SU-DHL-6 (cell line): Measurements from ENCODE around the gene NUMB.

Experiments
- H2AFZ ChIP-seq: fragments of 200-600 bp; sonication (generic); 2 replicates; pipeline ENCODE4 v1.6.1; 2014; ENCODE audit warnings: low read depth, mild to moderate bottlenecking, moderate library complexity, mixed read lengths, antibody characterized with exemption, low read length; ENCODE audit not compliant: severe bottlenecking
- H3F3A ChIP-seq: fragments of 200-600 bp; shearing (Covaris generic); 2 replicates; pipeline ENCODE4 v1.6.0; 2016; ENCODE audit warnings: antibody characterized with exemption, mild to moderate bottlenecking; ENCODE audit not compliant: insufficient read depth
- H3K27ac ChIP-seq: fragments of 200-600 bp; sonication (generic); 2 replicates; pipeline ENCODE4 v1.5.1; 2016; ENCODE audit warnings: low read depth, mild to moderate bottlenecking, low read length, moderate library complexity, mixed read lengths
- H3K27me3 ChIP-seq: fragments of 200-600 bp; sonication (generic), shearing (Covaris generic); 2 replicates; pipeline ENCODE4 v1.6.0; 2014; ENCODE audit warnings: mild to moderate bottlenecking, low read length
- H3K36me3 ChIP-seq: fragments of 200-600 bp; sonication (generic); 2 replicates; pipeline ENCODE4 v1.6.1; 2014; ENCODE audit warnings: mild to moderate bottlenecking, low read length, mixed read lengths
- H3K4me2 ChIP-seq: fragments of 300-600, 200-600 bp; shearing (Covaris generic), sonication (generic); 2 replicates; pipeline ENCODE4 v1.6.0; 2014; ENCODE audit warnings: low read length, low read depth, mild to moderate bottlenecking; ENCODE audit not compliant: poor library complexity, severe bottlenecking
- H3K4me3 ChIP-seq: fragments of 200-600 bp; sonication (generic); 2 replicates; pipeline ENCODE4 v1.5.1; 2014; ENCODE audit warnings: antibody characterized with exemption, low read length, mild to moderate bottlenecking, mixed read lengths; ENCODE audit not compliant: insufficient read depth, poor library complexity, severe bottlenecking
- H3K79me2 ChIP-seq: fragments of 200-600 bp; sonication (generic); 2 replicates; pipeline ENCODE4 v1.6.1; 2014; ENCODE audit warnings: mild to moderate bottlenecking, low read length, moderate library complexity; ENCODE audit not compliant: insufficient read depth
- H3K9ac ChIP-seq: fragments of 200-600 bp; sonication (generic); 2 replicates; pipeline ENCODE4 v1.7.0; 2014; ENCODE audit warnings: mild to moderate bottlenecking, low read length
- H3K9me2 ChIP-seq: fragments of 200-600 bp; sonication (generic); replicated peaks from 2 replicates; pipeline ENCODE4 v1.6.1; 2014; ENCODE audit warnings: low read length; ENCODE audit not compliant: insufficient read depth
- H3K9me3 ChIP-seq: fragments of 200-600 bp; sonication (generic); 2 replicates; pipeline ENCODE4 v1.6.1; 2014; ENCODE audit warnings: low read length, mixed read lengths; ENCODE audit not compliant: insufficient read depth
- H4K20me1 ChIP-seq: fragments of 200-600 bp; sonication (generic); 2 replicates; pipeline ENCODE4 v1.6.1; 2014; ENCODE audit warnings: low read depth, mild to moderate bottlenecking, antibody characterized with exemption, low read length, moderate library complexity, mixed read lengths
- EZH2phosphoT487 ChIP-seq: fragments of 200-600 bp; sonication (generic), shearing (Covaris generic); conservative IDR thresholded peaks from 2 replicates; pipeline ENCODE4 v1.6.1; 2018; ENCODE audit warnings: mild to moderate bottlenecking, antibody characterized with exemption, low read length, moderate library complexity, mixed read lengths
- TF ChIP-seq, protein P1 (sequence below): fragments of 200-600 bp; sonication (generic); IDR thresholded peaks from one replicate; pipeline ENCODE4 v1.5.1; 2017; ENCODE audit warnings: antibody characterized with exemption, mild to moderate bottlenecking, low read length, moderate library complexity; ENCODE audit not compliant: insufficient read depth, poor library complexity, severe bottlenecking

Gene NUMB

DNA sequence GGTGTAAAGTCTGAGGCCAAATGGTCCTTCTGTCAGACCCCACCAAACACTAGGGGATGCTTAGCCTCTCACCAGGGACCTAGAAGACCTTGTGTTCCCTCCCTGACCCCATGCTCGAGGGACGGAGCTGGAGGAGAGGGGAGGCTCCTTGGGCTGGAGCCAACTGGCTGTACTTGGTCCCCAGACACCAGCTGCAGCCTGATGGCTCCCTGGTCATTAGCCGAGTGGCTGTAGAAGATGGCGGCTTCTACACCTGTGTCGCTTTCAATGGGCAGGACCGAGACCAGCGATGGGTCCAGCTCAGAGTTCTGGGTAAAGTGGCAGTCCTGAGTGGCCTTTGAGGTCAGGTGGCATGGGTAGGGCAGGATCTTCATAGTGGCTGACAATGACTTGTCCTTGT is 192.0 kb downstream of the NUMB start:
- Histone ChIP-seq H3K27ac (no peak overlapping the region), H3K9me3 (no peaks in the 10 kb centered on the region), H3K79me2 (no peaks in the 10 kb centered on the region), H3F3A (no peaks in the 10 kb centered on the region), H3K9me2 (no peaks in the 10 kb centered on the region), H3K36me3 (no peaks in the 10 kb centered on the region), H3K4me3 (no peak overlapping the region), H3K27me3 (no peaks in the 10 kb centered on the region), H3K9ac (no peak overlapping the region), H2AFZ (no peak overlapping the region), H3K4me2 (no peak overlapping the region), H4K20me1 (no peaks in the 10 kb centered on the region)
- no peak for TF ChIP-seq EZH2phosphoT487
- TF ChIP-seq, protein P1, sequence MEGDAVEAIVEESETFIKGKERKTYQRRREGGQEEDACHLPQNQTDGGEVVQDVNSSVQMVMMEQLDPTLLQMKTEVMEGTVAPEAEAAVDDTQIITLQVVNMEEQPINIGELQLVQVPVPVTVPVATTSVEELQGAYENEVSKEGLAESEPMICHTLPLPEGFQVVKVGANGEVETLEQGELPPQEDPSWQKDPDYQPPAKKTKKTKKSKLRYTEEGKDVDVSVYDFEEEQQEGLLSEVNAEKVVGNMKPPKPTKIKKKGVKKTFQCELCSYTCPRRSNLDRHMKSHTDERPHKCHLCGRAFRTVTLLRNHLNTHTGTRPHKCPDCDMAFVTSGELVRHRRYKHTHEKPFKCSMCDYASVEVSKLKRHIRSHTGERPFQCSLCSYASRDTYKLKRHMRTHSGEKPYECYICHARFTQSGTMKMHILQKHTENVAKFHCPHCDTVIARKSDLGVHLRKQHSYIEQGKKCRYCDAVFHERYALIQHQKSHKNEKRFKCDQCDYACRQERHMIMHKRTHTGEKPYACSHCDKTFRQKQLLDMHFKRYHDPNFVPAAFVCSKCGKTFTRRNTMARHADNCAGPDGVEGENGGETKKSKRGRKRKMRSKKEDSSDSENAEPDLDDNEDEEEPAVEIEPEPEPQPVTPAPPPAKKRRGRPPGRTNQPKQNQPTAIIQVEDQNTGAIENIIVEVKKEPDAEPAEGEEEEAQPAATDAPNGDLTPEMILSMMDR: no peak

DNA sequence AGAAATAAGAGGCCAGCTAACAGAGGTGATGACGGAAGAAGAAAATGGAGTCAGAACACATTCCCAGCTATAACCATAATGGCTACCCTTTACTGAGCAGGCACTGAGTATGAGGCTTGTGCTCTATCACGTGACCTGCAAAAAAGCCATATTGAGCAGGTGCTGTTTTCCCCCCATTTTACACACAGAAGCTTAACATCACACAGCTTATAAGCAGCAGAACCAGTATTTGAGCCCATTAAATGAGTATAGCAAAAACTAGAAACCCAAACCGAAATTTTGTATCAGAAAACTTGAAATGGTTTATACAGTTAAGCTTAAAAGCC is 192.7 kb downstream of the NUMB start:
- Histone ChIP-seq H4K20me1 (no peaks in the 10 kb centered on the region), H3K4me3 (no peak overlapping the region), H3K4me2 (no peak overlapping the region), H3K9ac (no peak overlapping the region), H3K9me3 (no peaks in the 10 kb centered on the region), H3K27me3 (no peaks in the 10 kb centered on the region), H3F3A (no peaks in the 10 kb centered on the region), H3K9me2 (no peaks in the 10 kb centered on the region), H2AFZ (no peak overlapping the region), H3K36me3 (no peaks in the 10 kb centered on the region), H3K27ac (no peak overlapping the region), H3K79me2 (no peaks in the 10 kb centered on the region)
- no peak for TF ChIP-seq EZH2phosphoT487

DNA sequence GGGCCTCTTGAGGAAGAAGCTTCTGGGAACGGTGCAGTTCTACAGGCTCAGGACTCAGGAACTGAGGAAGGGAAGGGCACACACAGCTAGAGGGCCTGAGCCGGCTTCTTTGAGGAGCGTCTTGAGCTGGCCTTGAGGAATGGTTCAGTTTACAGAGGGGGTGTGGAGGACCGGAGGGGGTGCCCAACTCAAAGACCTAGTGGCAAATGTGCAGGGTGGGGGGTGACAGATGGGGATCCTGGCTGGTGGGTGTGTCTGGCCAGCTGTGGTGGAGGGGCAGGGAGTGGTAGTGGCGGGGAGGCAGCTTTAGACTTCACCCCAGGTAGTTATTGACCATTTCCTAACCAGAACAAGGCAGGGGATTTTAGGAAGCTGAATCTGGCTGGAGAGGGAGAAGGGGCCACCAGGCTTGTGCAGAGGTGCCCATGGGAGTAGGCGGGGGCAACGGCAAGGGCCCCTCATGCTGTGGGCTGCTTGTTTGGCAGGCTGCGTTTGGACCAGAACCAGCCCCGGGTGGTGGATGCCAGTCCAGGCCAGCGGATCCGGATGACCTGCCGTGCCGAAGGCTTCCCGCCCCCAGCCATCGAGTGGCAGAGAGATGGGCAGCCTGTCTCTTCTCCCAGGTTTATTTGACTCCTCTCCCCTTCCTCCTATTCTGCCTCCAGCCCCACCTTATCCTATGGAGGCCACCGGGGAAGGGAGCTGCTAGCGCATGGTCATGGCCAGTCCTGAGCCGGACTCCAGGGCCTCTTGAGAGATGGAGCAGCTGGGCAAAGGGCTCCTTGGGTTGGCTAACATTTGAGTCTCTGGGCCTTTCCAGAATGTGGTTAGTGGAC is 193.2 kb downstream of the NUMB start:
- Histone ChIP-seq H3K27ac (no peak overlapping the region), H3K9me2 (no peaks in the 10 kb centered on the region), H2AFZ (no peak overlapping the region), H3K4me3 (no peak overlapping the region), H3K4me2 (no peak overlapping the region), H3K9me3 (no peaks in the 10 kb centered on the region), H4K20me1 (no peaks in the 10 kb centered on the region), H3K79me2 (no peaks in the 10 kb centered on the region), H3K36me3 (no peaks in the 10 kb centered on the region), H3K27me3 (no peaks in the 10 kb centered on the region), H3F3A (no peaks in the 10 kb centered on the region), H3K9ac (no peak overlapping the region)
- TF ChIP-seq, protein P1: no peak
- no peak for TF ChIP-seq EZH2phosphoT487

DNA sequence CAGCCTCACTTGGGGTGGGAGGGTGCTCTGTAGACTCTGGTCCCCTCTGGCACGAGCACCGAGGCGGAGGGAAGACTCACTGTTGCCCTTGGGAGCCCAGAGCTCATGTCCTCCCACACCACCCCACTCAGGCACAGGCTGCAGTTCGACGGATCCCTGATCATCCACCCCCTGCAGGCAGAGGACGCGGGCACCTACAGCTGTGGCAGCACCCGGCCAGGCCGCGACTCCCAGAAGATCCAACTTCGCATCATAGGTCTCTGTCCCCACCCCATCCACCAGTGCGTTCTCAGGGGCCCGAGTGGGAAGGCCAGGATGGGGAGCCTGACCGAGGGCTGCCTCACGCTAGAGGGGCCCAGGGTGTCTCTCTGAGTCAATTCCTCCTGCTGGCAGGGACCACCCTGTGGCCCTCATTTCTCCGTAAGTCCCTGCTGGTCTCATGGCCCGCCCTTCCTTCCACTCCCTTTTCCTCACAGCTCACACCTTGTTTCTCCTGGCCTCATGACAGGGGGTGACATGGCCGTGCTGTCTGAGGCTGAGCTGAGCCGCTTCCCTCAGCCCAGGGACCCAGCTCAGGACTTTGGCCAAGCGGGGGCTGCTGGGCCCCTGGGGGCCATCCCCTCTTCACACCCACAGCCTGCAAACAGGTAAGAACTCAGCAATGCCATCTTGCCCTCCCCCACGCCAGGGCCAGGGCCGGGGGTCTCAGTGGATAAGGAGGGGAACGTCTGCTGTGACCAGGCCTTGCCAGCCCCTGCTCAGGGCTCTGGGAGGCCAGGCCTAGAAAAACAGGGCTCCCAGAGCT is 194.1 kb downstream of the NUMB start:
- Histone ChIP-seq H3K27ac (no peak overlapping the region), H2AFZ (no peak overlapping the region), H3F3A (no peaks in the 10 kb centered on the region), H3K9me2 (no peaks in the 10 kb centered on the region), H3K9me3 (no peaks in the 10 kb centered on the region), H3K4me2 (no peak overlapping the region), H4K20me1 (no peaks in the 10 kb centered on the region), H3K79me2 (no peaks in the 10 kb centered on the region), H3K36me3 (no peaks in the 10 kb centered on the region), H3K4me3 (no peak overlapping the region), H3K9ac (no peak overlapping the region), H3K27me3 (no peaks in the 10 kb centered on the region)
- TF ChIP-seq, protein P1: no peak
- no peak for TF ChIP-seq EZH2phosphoT487
